Prostate gland (tissue), 2 donors: Measurements from ENCODE around the gene GTF2F1.

ENCODE experiments used
- CTCF ChIP-seq, 4 experiments: fragments of 200-600 bp in 2 of 4; fragments of 450-650 bp in 2 of 4; sonication (generic) in 2 of 4; IDR thresholded peaks; 1 replicate in 3 of 4; 2 replicates in 1 of 4; pipeline ENCODE4 v1.5.1; 2016 to 2019; ENCODE audit warnings: antibody characterized with exemption in 4 of 4, mild to moderate bottlenecking in 2 of 4, moderate library complexity in 2 of 4
- POLR2AphosphoS5 ChIP-seq: sonication (generic); formaldehyde crosslinking; IDR thresholded peaks from one replicate; pipeline ENCODE4 v1.6.1; 2017; ENCODE audit warnings: antibody characterized with exemption

DNA sequence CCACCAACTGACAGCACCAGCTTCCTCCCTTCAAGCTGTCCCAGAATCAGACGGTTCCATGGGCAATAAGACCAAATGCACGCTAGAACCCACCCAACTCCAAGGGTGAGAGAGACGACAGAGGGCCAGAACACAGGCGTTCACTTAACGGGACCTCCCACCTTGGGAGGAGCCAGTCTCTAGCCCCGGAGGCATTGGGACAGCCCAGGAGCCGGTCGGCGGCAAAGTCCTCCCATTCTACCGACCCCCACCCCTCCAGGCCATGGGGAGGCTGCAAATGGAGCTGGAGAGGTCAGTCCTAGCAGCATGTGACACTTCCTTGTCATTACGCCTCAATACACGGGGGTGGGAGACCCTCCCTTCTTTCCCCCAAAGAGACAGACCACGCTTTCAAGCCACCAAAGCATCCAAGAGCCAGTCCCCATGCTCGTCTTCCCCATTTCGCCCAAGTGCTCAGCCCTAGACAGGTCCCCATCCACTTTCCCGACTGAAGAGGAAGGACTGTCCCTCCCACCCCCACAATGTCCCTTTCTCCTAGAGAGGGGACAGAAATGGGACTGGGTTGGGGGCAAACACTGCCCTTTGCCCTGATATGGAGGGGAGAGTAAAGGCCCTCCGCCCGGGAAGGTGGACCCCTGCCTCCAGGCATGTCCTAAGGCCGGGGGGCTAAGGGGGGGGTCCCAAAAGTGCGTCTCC, 30.7 kb upstream of the GTF2F1 start:
- no peak for TF ChIP-seq POLR2AphosphoS5
- no peak for TF ChIP-seq CTCF (IDR thresholded peaks at IDR 0.05)
